Endothelial cell of hepatic sinusoid (primary cell): Measurements from ENCODE around the gene MTNR1A.

Experiments
- in situ Hi-C: cut with HindIII; loops from 2 replicates; pipeline ENCODE4 v1.10.0; 2017; ENCODE audit warnings: low sequenced_read_pairs

The MTNR1A gene

GRCh38 chr4:186499467-186499866, 55.9 kb downstream of the MTNR1A start:
- in situ Hi-C loops = no loop called here

GRCh38 chr4:186497043-186497442, 58.3 kb downstream of the MTNR1A start:
- in situ Hi-C loops = no loop called here

GRCh38 chr4:186494496-186494895, 60.9 kb downstream of the MTNR1A start:
- in situ Hi-C loops = no loop called here

GRCh38 chr4:186487726-186488125, 67.6 kb downstream of the MTNR1A start:
- in situ Hi-C loops = no loop called here

- in situ Hi-C loops = no loop called here
Observed at GRCh38 chr4:186486172-186486571, 69.2 kb downstream of the MTNR1A start.

GRCh38 chr4:186485561-186486062, 69.8 kb downstream of the MTNR1A start:
- in situ Hi-C loops = no loop called here

GRCh38 chr4:186485150-186485549, 70.2 kb downstream of the MTNR1A start:
- in situ Hi-C loops = no loop called here

GRCh38 chr4:186483656-186484055, 71.7 kb downstream of the MTNR1A start:
- in situ Hi-C loops = loop anchor here (5.0 kb wide), 2 partner anchors 69 to 104 kb away; no protein-coding TSS in a partner anchor
